SU-DHL-6 (cell line): ENCODE data around the gene IGSF3.

ENCODE experiments used
- H2AFZ ChIP-seq: fragments of 200-600 bp; sonication (generic); 2 replicates; pipeline ENCODE4 v1.6.1; 2014; ENCODE audit warnings: low read depth, mild to moderate bottlenecking, moderate library complexity, mixed read lengths, antibody characterized with exemption, low read length; ENCODE audit not compliant: severe bottlenecking
- H3F3A ChIP-seq: fragments of 200-600 bp; shearing (Covaris generic); 2 replicates; pipeline ENCODE4 v1.6.0; 2016; ENCODE audit warnings: antibody characterized with exemption, mild to moderate bottlenecking; ENCODE audit not compliant: insufficient read depth
- H3K27ac ChIP-seq: fragments of 200-600 bp; sonication (generic); 2 replicates; pipeline ENCODE4 v1.5.1; 2016; ENCODE audit warnings: low read depth, mild to moderate bottlenecking, low read length, moderate library complexity, mixed read lengths
- H3K27me3 ChIP-seq: fragments of 200-600 bp; sonication (generic), shearing (Covaris generic); 2 replicates; pipeline ENCODE4 v1.6.0; 2014; ENCODE audit warnings: mild to moderate bottlenecking, low read length
- H3K36me3 ChIP-seq: fragments of 200-600 bp; sonication (generic); 2 replicates; pipeline ENCODE4 v1.6.1; 2014; ENCODE audit warnings: mild to moderate bottlenecking, low read length, mixed read lengths
- H3K4me2 ChIP-seq: fragments of 300-600, 200-600 bp; shearing (Covaris generic), sonication (generic); 2 replicates; pipeline ENCODE4 v1.6.0; 2014; ENCODE audit warnings: low read length, low read depth, mild to moderate bottlenecking; ENCODE audit not compliant: poor library complexity, severe bottlenecking
- H3K4me3 ChIP-seq: fragments of 200-600 bp; sonication (generic); 2 replicates; pipeline ENCODE4 v1.5.1; 2014; ENCODE audit warnings: antibody characterized with exemption, low read length, mild to moderate bottlenecking, mixed read lengths; ENCODE audit not compliant: insufficient read depth, poor library complexity, severe bottlenecking
- H3K79me2 ChIP-seq: fragments of 200-600 bp; sonication (generic); 2 replicates; pipeline ENCODE4 v1.6.1; 2014; ENCODE audit warnings: mild to moderate bottlenecking, low read length, moderate library complexity; ENCODE audit not compliant: insufficient read depth
- H3K9ac ChIP-seq: fragments of 200-600 bp; sonication (generic); 2 replicates; pipeline ENCODE4 v1.7.0; 2014; ENCODE audit warnings: mild to moderate bottlenecking, low read length
- H3K9me2 ChIP-seq: fragments of 200-600 bp; sonication (generic); replicated peaks from 2 replicates; pipeline ENCODE4 v1.6.1; 2014; ENCODE audit warnings: low read length; ENCODE audit not compliant: insufficient read depth
- H3K9me3 ChIP-seq: fragments of 200-600 bp; sonication (generic); 2 replicates; pipeline ENCODE4 v1.6.1; 2014; ENCODE audit warnings: low read length, mixed read lengths; ENCODE audit not compliant: insufficient read depth
- H4K20me1 ChIP-seq: fragments of 200-600 bp; sonication (generic); 2 replicates; pipeline ENCODE4 v1.6.1; 2014; ENCODE audit warnings: low read depth, mild to moderate bottlenecking, antibody characterized with exemption, low read length, moderate library complexity, mixed read lengths
- EZH2phosphoT487 ChIP-seq: fragments of 200-600 bp; sonication (generic), shearing (Covaris generic); conservative IDR thresholded peaks from 2 replicates; pipeline ENCODE4 v1.6.1; 2018; ENCODE audit warnings: mild to moderate bottlenecking, antibody characterized with exemption, low read length, moderate library complexity, mixed read lengths
- TF ChIP-seq, protein P1 (sequence below): fragments of 200-600 bp; sonication (generic); IDR thresholded peaks from one replicate; pipeline ENCODE4 v1.5.1; 2017; ENCODE audit warnings: antibody characterized with exemption, mild to moderate bottlenecking, low read length, moderate library complexity; ENCODE audit not compliant: insufficient read depth, poor library complexity, severe bottlenecking

IGSF3 gene

GRCh38 chr1:116553386-116554115 is 114.0 kb downstream of the IGSF3 start:
- Histone ChIP-seq H3K9me2 (no peaks in the 10 kb centered on the region), H3K27me3 (no peaks in the 10 kb centered on the region), H3K36me3 (no peaks in the 10 kb centered on the region), H2AFZ (no peak overlapping the region), H3K9ac (no peak overlapping the region), H3F3A (no peaks in the 10 kb centered on the region), H3K4me2 (no peak overlapping the region), H3K9me3 (no peaks in the 10 kb centered on the region), H4K20me1 (0 out of 2 replicates have a peak, but pooled peaks cover 2% of the 10 kb centered on the region), H3K4me3 (no peak overlapping the region), H3K79me2 (no peaks in the 10 kb centered on the region), H3K27ac (no peak overlapping the region)
- TF ChIP-seq, protein P1, sequence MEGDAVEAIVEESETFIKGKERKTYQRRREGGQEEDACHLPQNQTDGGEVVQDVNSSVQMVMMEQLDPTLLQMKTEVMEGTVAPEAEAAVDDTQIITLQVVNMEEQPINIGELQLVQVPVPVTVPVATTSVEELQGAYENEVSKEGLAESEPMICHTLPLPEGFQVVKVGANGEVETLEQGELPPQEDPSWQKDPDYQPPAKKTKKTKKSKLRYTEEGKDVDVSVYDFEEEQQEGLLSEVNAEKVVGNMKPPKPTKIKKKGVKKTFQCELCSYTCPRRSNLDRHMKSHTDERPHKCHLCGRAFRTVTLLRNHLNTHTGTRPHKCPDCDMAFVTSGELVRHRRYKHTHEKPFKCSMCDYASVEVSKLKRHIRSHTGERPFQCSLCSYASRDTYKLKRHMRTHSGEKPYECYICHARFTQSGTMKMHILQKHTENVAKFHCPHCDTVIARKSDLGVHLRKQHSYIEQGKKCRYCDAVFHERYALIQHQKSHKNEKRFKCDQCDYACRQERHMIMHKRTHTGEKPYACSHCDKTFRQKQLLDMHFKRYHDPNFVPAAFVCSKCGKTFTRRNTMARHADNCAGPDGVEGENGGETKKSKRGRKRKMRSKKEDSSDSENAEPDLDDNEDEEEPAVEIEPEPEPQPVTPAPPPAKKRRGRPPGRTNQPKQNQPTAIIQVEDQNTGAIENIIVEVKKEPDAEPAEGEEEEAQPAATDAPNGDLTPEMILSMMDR, result no peak
- no peak for TF ChIP-seq EZH2phosphoT487

DNA sequence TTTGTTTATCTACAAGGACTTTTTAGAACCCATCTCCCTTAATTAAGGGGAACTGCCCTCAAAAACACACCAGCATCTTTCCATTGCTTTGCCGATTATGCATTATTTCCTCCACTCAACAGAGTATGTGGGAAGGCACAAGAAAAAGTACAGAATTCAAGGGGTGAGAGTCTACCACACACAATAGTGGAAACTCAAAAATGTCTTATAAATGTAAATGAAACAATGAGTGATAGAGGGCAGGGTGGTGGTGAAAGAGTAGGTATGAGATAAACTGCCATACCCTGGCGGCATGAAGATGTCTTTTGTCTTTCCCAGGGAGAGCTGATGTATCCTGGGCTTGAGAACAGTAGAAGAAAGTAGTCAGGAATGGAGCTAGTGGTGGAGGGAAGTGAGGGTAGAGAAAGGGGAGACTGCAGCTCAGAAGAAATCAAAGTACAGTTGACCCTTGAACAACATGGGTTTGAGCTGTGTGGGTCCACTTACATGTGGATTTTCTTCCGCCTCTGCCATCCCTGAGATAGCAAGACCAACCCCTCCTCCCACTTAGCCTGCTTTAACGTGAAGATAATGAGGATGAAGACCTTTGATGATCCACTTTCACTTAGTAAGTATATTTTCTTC is 121.1 kb downstream of the IGSF3 start:
- Histone ChIP-seq H3K27me3 (no peaks in the 10 kb centered on the region), H3K4me2 (no peak overlapping the region), H3K79me2 (no peaks in the 10 kb centered on the region), H3K9me2 (no peaks in the 10 kb centered on the region), H3K9ac (no peak overlapping the region), H3F3A (no peaks in the 10 kb centered on the region), H3K27ac (no peak overlapping the region), H3K9me3 (no peaks in the 10 kb centered on the region), H3K36me3 (no peaks in the 10 kb centered on the region), H2AFZ (no peak overlapping the region), H4K20me1 (no peaks in the 10 kb centered on the region), H3K4me3 (no peak overlapping the region)
- TF ChIP-seq, protein P1, result no peak
- TF ChIP-seq EZH2phosphoT487, result no peak

- H3K9me3 ChIP-seq, result no peaks in the 10 kb centered on the region
- H4K20me1 ChIP-seq, result no peaks in the 10 kb centered on the region
- H3K27ac ChIP-seq, result no peak overlapping the region
- H3K4me2 ChIP-seq, result no peak overlapping the region
- no peaks in the 10 kb centered on the region for H3K9me2 ChIP-seq
- H3K4me3 ChIP-seq, result no peak overlapping the region
- H3K36me3 ChIP-seq, result no peaks in the 10 kb centered on the region
- no peak overlapping the region for H3K9ac ChIP-seq
- H2AFZ ChIP-seq, result no peak overlapping the region
- H3K79me2 ChIP-seq, result no peaks in the 10 kb centered on the region
- H3F3A ChIP-seq, result no peaks in the 10 kb centered on the region
- no peaks in the 10 kb centered on the region for H3K27me3 ChIP-seq
- TF ChIP-seq, protein P1, result no peak
- TF ChIP-seq EZH2phosphoT487, result no peak
Observed at GRCh38 chr1:116545359-116545705, 122.2 kb downstream of the IGSF3 start.
